HT-29 (cell line): ENCODE results near the gene BUB3. TPM values are rescaled to one million over a fixed set of nuclear protein-coding genes. Genes with fewer than 3 reads are reported as not detected.

Experiments
- DNase-seq: peaks from one replicate; pipeline ENCODE4 v3.0.0-alpha.2; 2015; ENCODE audit warnings: low spot score
- total RNA-seq: library from RNA; depleted of rRNA; stranded (reverse); fragments of >200 nt; shearing (Covaris generic); gene quantifications from 2 replicates; pipeline ENCODE4 v1.2.3, GENCODE V29; 2014

The BUB3 gene
- total RNA-seq, 1 experiment from 2014 or later = 264 TPM

- no peak for DNase-seq
Observed at GRCh38 chr10:123140983-123141390, 13.2 kb upstream of the BUB3 start.

- DNase-seq = no peak
Observed at GRCh38 chr10:123141791-123142700, 12.2 kb upstream of the BUB3 start.

- DNase-seq = no peak
Observed at GRCh38 chr10:123142701-123143161, 11.5 kb upstream of the BUB3 start.

- DNase-seq = no peak
Observed at GRCh38 chr10:123143162-123143824, 10.9 kb upstream of the BUB3 start.

GRCh38 chr10:123143825-123144168 is 10.4 kb upstream of the BUB3 start:
- no peak for DNase-seq

GRCh38 chr10:123144697-123145541 is 9.3 kb upstream of the BUB3 start:
- DNase-seq = no peak

GRCh38 chr10:123145542-123146012 is 8.6 kb upstream of the BUB3 start:
- no peak for DNase-seq

- no peak for DNase-seq
Observed at GRCh38 chr10:123146013-123146893, 7.9 kb upstream of the BUB3 start.

- no peak for DNase-seq
Observed at GRCh38 chr10:123146894-123147634, 7.1 kb upstream of the BUB3 start.

- DNase-seq = no peak
Observed at GRCh38 chr10:123147635-123148413, 6.4 kb upstream of the BUB3 start, which contains the start of gene HMX2. Gene HMX2, plus strand, starts transcription at chr10:123148136. Its CDS starts 243 bp downstream, at chr10:123148379.

GRCh38 chr10:123148414-123149161 is 5.6 kb upstream of the BUB3 start:
- DNase-seq = no peak

GRCh38 chr10:123149162-123149567 is 5.0 kb upstream of the BUB3 start:
- DNase-seq = no peak

GRCh38 chr10:123149568-123150270 is 4.5 kb upstream of the BUB3 start:
- no peak for DNase-seq

- DNase-seq = peak; percentile 25
Observed at GRCh38 chr10:123150271-123150985, 3.8 kb upstream of the BUB3 start.

- peak; percentile 43 for DNase-seq
Observed at GRCh38 chr10:123150986-123151736, 3.0 kb upstream of the BUB3 start.

- no peak for DNase-seq
Observed at GRCh38 chr10:123151737-123152135, 2.5 kb upstream of the BUB3 start.
